Stromal cell of bone marrow (primary cell): ENCODE data around the gene TTC7B.

Experiments
- DNase-seq: peaks from one replicate; pipeline ENCODE4 v3.0.0-alpha.2; 2012; ENCODE audit warnings: low read depth

Gene TTC7B

DNA sequence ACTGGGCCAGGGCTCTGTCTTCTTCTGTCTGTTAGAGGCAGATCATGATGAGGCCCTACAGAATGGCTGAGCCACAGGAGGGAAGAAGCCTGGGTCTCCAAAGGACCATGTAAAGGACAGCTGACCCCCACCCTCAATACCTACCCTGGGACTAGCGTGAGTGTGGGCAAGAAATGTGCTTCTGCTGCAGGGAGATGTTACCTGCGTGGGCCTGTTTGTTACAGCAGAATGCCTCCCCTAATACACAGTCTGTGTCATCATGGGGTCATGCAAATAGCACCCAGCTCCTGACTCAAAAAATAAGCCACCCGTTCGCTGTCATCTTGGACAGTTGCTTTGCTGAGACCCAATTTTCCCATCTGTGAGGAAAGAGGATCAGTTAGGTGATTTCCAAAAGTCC is 328.8 kb downstream of the TTC7B start:
- DNase-seq = no peak

DNA sequence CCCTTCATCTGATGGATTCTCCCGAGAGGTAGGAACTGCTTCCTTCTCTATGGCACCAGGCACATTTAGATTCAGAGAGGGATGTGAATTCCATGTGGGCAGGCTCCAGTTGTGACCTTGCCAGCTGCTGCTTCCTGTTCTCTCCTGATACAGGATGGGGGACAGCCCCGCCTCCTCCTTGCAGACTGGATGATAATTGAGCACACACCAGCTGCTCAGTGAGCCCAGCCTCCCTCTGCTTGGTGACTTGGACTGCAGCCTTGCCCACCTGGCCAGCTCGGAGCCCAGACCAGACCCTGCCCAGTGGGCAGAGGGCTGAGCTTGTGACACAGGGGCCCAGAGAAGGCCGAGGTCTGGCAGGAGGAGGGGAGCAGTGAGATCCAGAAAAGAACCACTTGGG is 329.2 kb downstream of the TTC7B start:
- DNase-seq = no peak

DNA sequence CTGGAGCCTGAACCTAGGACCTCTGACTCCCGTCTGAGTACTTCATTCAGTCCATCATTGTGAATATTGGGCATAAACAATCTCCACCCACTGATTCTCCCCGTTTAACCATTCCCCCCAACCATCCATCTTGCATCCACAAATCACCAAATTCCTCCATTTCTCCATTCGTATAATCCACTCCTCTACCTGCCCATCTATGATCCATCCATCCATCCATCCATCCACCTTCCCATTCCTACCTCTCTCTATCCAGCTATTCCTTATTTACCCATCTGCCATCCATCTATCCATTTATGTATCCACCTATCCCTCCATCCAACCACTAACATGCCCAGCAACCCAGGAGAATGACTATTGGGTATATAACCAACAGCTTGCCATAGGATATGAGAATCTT is 331.9 kb downstream of the TTC7B start:
- no peak for DNase-seq

DNA sequence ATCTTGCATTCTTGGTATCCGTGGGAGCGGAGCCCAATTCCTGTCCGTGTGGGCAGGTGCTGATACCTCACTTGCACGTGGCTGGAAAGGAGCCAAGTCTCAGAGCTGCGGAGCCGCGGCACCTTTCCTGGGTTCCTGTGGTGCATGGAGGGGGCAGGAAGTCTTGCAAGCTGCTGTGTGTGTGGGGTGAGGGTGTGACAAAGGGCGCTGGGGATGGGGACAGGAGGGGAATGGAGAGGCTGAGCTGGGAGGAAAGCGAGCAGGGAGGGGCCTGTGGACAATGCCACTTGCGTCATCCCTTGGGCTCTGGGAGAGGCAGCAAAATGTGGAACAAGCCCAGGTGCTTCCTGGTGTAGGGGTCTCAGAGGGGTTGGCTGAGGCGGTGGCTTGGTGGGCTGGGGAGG is 332.7 kb downstream of the TTC7B start:
- no peak for DNase-seq

DNA sequence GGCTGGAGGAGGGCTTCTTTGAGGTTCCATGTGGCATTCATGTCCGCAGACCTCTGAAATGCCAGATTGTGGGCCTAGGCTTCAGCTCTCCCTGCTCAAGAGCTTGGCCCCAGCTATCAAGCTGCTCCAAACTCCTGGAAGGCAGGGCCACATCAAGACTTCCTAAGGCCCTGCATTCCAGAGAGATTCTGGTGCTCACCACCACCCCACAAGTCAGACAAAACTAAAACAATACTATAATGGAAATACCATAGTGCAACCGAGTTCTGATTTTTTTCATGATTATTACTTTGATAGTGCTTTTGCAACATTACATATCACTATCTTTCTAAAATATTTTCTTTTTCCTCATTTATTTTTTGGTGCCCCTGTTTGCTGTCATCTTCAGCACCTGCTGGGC is 333.1 kb downstream of the TTC7B start:
- DNase-seq = no peak

DNA sequence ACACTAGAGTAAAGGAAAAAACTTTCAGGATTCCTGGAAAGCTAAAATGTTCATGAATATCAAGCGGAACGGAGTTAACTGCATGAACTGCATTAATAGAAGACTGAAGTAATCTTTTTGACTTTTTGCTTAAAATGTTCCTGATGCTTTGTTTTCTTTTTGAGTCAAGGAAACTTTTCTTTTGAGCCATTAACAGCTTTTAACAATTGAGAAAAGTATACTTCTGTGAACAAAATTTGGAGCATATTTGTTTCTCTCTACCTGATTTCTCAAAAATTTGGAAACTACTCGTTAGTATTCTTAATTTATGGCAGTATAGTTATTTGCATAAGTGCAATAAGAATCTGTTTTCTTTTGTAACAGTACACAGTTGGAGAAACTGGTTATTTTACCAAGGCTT is 340.9 kb downstream of the TTC7B start:
- DNase-seq = no peak
